GM18907 (cell line): ENCODE results near the gene VGLL4.
"Not testable (repeated sequence)": the region's sequence is repeated elsewhere in the genome, so short reads cannot be mapped to it uniquely, and the experiment has no call there.

Experiments used
- ATAC-seq: cut with Tn5 transposase; IDR thresholded peaks from one replicate; pipeline ENCODE4 v1.9.1; 2021; ENCODE audit warnings: mild to moderate bottlenecking, moderate library complexity; ENCODE audit not compliant: unreplicated experiment

The VGLL4 gene

DNA sequence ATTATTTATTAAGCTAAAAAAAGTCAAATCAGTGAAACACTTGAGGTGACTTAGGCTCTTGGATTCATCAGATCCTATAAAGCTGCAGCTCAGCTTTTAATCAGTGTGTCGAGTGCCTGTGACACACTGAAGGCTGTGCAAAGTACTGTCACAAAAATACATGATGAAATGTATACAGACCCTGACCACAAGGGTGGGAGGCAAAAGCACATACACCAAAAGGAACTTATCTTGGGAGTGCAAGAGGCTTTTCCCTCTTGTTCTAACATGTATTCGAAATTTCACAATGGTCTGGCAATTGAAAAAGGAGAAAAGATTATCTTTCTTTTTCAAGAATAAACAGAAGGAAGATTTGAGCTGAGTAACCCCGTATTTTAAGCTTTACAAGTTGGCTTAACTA lies 35.9 kb downstream of the VGLL4 start:
- ATAC-seq = no peak

GRCh38 chr3:11606865-11607440 lies 36.8 kb downstream of the VGLL4 start:
- no peak for ATAC-seq

DNA sequence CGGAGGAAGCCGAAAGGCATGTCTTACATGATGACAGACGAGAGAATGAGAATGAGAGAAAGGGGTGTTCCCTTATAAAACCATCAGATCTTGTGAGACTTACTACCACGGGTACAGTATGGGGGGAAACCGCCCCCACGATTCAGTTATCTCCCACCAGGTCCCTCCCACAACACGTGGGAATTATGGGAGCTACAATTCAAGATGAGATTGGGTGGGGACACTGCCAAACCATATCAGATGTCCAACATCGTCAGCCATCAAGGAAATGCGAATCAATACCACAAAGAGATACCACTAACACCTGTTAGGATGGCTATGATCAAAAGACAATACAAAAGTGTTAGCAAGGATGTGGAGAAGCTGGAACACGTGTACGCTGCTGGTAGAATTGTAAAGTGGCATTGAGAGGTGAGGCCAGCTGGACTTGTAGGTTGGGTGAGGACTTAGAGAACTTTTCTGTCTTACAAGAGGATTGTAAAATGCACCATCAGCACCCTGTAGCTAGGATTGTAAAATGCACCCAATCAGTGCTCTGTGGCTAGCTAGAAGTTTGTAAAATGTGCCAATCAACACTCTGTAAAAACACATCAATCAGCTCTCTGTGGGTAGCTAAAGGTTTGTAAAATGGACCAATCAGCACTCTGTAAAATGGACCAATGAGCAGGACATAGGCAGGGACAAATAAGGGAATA lies 37.5 kb downstream of the VGLL4 start:
- no peak for ATAC-seq

GRCh38 chr3:11605398-11605797 lies 38.3 kb downstream of the VGLL4 start:
- ATAC-seq = no peak

GRCh38 chr3:11604139-11604892 lies 39.4 kb downstream of the VGLL4 start:
- no peak for ATAC-seq

DNA sequence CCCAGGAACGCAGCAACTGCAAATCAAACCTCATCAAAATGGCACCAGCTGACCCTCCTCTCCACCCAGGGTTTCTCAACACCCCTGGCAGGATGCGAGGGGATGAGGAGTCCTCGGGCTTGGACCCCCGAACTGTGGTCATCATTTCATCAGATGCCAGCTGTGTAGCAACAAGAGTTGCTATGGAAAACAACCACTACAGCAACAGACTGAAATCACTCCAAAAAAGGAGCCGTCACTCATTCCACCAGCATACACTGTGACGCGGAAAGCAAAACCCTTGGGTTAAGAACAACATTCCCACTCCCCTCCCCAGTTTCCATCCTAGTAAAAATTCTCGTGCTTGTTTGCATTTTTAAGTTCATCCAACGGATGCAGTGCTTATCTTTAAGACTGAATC lies 40.1 kb downstream of the VGLL4 start:
- ATAC-seq = no peak

GRCh38 chr3:11602886-11603527 lies 40.7 kb downstream of the VGLL4 start:
- no peak for ATAC-seq

DNA sequence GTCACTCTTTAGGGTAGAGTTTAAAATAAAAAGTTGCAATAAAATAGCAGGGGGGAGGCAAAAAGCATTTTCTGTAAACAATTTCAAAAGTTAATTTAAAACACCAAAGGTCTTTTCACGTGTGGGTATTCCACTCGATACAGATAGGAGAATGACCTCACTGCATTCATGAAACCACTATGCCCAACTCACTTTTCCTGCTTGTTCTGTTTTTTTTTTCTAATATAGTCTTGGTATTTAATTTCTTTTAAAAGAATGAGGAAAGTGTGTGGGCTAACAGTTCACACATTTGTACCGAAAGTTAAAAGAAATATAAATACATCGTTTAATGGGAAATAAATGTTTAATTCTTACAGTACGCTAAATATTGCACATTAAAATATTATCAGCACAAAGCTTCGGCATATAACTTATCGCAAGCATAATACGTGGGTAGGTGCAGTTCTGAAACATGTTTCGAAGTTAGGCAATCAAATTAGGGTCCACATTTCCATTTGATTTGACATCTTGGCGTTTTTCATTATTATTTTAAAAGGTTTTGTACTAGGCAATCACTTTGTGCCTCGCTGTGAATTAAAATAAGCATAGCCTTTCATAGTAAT lies 41.4 kb downstream of the VGLL4 start:
- ATAC-seq = no peak

GRCh38 chr3:11601446-11602238 lies 42.1 kb downstream of the VGLL4 start:
- peak; percentile 92 for ATAC-seq

DNA sequence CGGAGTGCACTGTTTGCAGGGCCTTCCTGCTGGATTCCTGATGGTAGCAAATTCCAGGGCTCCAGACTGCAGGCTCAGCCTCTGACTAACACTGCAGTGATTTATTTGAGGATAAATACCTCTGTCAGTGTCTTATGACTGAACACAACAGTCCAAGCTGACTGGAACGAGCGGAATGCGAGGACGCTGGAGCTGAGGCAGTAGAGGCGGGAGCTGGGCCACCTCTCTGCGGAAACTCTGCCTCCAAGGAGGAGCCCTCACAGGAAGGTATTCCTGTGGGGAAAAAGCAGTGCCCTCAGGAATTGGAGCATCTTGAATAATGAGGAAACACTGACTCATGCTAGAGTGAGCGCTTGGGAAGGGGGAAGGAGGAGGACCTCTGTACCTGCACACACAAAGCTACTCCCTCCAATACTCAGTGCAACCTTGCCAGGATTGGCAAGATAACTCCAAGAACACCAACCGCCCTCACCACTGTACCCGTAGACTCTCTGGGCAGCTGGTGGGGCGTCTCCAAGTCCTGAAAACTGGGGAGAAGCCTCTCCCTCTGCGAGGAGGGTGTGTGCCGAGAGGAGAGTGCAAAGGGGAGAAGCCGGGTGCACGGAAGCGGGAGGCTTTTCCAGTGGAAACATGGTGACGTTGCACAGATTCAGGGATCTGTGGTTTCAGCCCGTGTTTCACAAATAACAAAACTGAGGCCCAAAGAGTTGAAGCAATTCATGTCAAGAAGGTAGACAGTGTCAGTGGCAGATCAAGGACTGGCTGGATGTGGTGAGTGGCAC lies 43.0 kb downstream of the VGLL4 start:
- ATAC-seq = no peak

DNA sequence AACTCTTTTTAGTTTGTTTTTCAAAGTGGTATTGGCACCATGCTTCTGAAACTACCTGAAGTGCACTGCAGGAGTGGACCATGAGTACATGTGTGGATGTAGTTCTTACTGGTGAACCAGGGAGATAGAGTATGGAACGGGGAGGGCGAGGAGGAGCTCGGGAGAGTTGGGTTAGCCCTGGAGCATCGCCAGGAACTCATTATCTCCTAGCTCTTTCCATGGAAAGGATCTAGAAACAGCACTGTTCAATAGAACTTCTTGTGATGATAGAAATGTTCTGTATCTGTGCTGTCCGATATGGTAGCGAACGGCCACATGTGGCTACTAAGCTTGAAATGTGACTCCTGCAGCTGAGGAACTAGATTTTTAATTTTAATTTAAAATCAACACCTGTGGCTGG lies 47.3 kb downstream of the VGLL4 start:
- ATAC-seq = no peak

DNA sequence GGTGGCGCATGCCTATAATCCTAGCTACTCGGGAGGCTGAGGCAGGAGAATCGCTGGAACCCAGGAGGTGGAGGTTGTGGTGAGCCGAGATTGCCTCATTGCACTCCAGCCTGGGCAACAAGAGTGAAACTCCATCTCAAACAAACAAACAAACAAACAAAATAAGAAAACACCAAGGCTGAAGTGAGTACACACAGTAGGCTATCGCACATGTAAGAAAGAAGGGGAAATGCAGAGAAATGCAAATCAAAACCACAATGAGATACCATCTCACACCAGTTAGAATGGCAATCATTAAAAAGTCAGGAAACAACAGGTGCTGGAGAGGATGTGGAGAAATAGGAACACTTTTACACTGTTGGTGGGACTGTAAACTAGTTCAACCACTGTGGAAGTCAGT lies 48.7 kb downstream of the VGLL4 start:
- ATAC-seq = not testable (repeated sequence)

GRCh38 chr3:11593318-11594034 lies 50.2 kb downstream of the VGLL4 start:
- ATAC-seq = no peak

- no peak for ATAC-seq
Observed at GRCh38 chr3:11592445-11593298, 51.0 kb downstream of the VGLL4 start.

DNA sequence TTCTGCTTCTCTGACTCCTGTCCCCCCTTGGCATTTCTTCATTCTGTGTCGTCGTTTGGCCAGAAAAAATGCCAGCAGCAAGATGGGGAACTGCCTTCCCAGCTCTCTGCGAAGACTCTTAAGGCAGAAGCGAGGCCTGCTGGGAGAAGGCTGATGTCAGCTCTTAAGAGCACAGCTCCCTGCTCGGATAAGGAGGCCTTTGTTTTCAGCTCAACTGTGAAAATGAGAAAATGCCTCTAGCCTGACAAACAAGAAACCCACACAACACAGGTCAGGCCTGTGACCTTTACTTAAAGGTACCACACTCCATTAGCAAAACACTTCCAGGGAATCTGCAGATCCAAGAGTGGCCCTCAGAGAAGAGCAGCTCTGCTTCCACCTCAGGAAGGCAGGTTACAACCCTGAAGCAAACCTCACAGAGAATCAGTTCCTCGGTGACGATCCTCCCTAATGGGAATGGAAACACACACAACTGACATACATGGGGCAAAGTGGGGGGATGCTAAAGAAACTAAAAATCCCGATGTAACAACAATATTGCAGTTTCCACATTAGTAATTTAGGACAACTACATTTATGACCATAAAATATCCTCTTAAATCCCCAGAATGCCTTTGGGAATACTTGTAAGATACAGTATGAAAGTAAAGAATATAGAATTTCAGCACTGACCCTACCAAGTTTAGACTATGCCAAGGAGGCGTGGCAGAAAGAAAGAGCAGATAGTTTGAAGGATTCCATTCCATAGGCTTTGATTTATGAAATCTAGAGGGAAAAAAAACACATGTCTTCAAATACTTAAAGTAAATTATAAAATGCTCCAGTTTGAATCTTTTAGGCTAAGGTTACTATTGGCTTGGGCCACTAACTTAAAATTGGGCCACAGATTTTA lies 52.1 kb downstream of the VGLL4 start:
- no peak for ATAC-seq

GRCh38 chr3:11591002-11591355 lies 52.7 kb downstream of the VGLL4 start:
- no peak for ATAC-seq

DNA sequence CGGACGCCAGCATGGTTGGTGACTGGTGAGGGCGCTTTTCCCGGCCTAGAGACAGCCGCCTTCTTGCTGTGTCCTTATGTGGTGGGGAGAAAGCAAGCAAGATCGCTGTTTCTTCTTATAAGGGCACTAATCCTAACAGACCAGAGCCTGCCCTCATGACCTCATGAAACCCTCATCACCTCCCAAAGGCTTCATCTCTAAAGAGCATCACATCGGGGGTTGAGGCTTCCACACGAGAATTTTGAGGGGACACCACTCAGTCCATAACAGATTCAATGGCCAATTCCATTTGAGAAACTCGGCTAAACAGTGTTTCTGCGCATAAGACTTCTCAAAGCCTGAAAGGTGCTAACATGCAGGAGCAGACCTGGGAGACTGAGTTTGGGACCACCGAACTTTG lies 54.0 kb downstream of the VGLL4 start:
- no peak for ATAC-seq
